HG03064 (cell line): Measurements from ENCODE around the gene SPRR2F.

Experiments used
- ATAC-seq: cut with Tn5 transposase; IDR thresholded peaks from one replicate; pipeline ENCODE4 v1.9.1; 2021; ENCODE audit warnings: low read depth; ENCODE audit not compliant: unreplicated experiment

SPRR2F gene

DNA sequence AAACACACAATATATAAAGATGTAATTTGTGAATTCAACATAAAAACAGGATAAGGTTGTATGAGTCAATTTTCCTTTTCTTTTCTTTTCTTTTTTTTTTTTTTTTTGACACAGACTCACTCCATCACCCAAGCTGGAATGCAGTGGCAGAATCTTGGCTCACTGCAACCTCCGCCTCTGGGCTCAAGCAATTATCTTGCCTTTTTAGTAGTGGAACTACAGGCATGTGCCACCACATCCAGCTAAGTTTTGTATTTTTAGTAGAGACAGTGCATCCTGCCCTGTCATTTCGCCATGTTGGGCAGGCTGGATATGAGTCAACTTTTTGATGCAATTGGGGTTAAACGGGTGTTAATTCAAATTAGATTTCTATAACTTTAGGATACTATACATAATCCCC, 31.6 kb downstream of the SPRR2F start:
- ATAC-seq: no peak

DNA sequence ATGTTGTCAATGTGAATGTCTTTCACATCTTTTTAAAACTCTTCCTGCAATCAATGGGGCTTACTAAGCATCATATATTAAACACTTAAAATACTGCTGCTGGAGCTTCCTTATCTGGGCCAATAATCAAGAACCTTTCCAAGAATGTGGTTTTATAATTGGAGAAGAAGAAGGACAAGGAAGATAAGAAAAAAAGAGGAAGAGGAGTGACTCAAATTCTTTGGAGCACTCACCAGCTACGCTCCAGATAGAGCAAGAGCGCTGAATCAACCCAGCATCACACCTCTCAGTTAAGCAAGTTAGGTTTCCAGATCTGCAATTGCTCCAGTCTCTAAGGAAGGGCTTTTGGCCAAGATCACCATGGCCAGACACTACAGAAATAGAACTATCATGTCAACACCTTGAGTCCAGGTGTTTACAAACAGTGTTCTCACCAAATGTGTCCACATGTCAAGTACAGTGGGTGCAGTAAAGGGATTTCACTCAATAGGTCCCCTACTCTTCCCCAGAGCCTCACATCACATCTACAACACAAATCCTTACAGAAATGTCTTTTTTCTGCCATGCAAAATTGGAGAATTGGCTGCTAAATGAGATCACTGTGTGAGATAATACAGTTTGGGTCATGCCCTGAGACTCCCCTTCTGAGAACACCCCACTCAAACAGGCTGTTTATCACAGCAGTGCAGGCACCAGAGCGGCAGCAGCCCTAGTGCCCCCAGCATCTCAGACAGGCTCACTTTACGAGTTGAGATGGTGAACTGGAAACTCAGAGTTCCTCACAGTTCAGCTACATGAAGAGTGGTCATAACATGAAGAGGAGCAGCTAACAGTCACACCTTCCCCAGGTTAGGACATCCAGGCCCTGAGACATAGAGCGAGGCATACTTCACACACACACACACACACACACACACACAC, 40.2 kb downstream of the SPRR2F start:
- ATAC-seq: no peak

DNA sequence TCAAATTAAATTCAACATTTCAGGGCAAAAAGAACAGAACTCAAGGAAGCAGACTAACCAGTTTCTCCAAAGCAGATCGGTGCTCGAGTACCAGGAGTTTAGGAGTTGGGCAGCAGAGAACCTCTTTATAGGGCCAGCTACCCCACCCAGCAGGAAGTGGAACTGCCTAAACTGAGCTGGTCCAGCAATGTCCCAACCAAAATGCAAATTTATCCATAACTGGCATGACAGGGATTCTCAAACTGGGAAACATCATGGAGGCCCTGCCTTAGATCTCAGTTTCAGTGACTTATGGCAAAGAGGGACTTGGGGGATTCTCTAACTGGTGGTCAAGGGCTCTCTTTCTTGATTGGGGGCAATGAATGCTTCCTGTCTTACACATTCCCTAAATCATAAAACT, 41.8 kb downstream of the SPRR2F start, which contains the start of gene SPRR2B:
Gene SPRR2B, minus strand, starts transcription at position 101 of the 400 bp plus-strand sequence. CDS start 772 bp downstream, outside the sequence.
- no peak for ATAC-seq

DNA sequence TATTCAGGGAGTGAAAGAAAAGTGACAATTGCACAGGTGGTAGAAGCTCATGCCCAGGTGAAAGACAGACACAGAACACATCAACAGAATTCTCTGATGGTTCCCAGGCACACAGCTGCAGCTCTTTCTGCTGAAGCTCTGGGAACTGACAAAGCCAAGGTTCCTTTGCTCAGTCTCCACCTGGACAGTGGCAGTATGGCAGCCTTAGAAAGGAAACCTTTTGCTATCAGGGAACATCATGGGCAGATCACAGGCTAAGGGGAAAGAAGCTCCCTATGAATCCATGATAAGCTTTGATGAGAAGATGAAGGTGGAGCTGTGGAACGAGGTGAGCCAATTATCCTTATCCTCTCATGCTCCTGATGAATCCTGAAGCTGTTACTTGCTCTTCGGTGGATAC, 43.1 kb downstream of the SPRR2F start:
- ATAC-seq: no peak
